Mucosa of rectum (tissue), 2 donors: Measurements from ENCODE around the gene SH2D5.
"Not testable (repeated sequence)": the region's sequence is repeated elsewhere in the genome, so short reads cannot be mapped to it uniquely, and the experiment has no call there.

ENCODE experiments used
- H3K27ac ChIP-seq, 2 donors: one replicate each; pipeline ENCODE4 v1.7.0; 2013; ENCODE audit warnings: inconsistent platforms in 2 of 2, low read depth in 2 of 2, low read length in 2 of 2
- H3K27me3 ChIP-seq, 2 donors: one replicate each; pipeline ENCODE4 v1.7.0; 2013; ENCODE audit warnings: low read length in 2 of 2; ENCODE audit not compliant: control insufficient read depth in 2 of 2, insufficient read depth in 2 of 2
- H3K36me3 ChIP-seq, 2 donors: one replicate each; pipeline ENCODE4 v1.7.0; 2013; ENCODE audit warnings: low read length in 2 of 2; ENCODE audit not compliant: control insufficient read depth in 2 of 2, insufficient read depth in 2 of 2
- H3K4me1 ChIP-seq, 2 donors: one replicate each; pipeline ENCODE4 v1.7.0; 2013; ENCODE audit warnings: low read length in 2 of 2, mild to moderate bottlenecking in 1 of 2; ENCODE audit not compliant: control insufficient read depth in 2 of 2, insufficient read depth in 2 of 2
- H3K4me3 ChIP-seq, 2 donors: one replicate each; pipeline ENCODE4 v1.7.0; 2013; ENCODE audit warnings: low read length in 2 of 2
- H3K9ac ChIP-seq, 2 donors: one replicate each; pipeline ENCODE4 v1.7.0; 2013; ENCODE audit warnings: low read length in 2 of 2, low read depth in 1 of 2, mild to moderate bottlenecking in 1 of 2
- H3K9me3 ChIP-seq, 2 donors: one replicate each; pipeline ENCODE4 v1.7.0; 2013; ENCODE audit warnings: low read length in 2 of 2; ENCODE audit not compliant: control insufficient read depth in 2 of 2
- donor health status: healthy.
- donor health status: Normal muscosa, but diverticular disease.

SH2D5 gene

DNA sequence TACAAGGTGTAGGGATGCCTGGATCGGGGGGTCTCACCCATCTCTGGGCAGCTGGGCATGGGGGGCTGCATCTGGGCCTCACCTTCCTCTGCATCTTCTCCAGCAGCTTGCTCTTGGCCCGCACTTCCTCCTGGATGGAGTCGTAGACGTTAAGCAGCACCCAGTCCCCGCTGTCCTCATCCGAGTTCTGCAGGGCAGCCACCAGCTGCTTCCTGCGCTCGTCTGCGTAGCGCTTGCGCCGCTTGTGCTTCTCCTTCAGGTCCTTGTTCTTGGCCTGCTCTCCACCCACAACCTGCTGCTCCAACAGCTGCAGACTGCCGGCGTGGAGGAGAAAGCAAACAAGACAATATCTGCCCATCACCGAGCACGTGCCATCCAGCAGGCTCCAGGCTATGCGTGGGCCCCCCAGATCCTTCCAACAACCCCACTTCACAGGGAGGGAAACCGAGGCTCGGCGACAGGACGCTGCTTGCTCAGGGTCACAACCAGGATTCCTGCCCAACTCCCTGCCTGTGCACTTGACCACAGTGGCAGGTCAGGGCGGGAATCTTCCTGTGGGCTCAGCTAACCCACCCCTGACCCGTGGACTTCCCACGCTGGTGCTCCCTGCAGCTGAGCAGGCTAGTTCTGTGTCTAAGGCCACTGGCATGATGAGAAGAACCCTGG, 49.8 kb downstream of the SH2D5 start:
- Histone ChIP-seq H3K27ac (no peak overlapping the region), H3K27me3 (peaks cover 0 to 2% of the 10 kb centered on the region in 2 donors), H3K36me3 (no peaks in the 10 kb centered on the region), H3K9ac (no peak overlapping the region), H3K9me3 (no peaks in the 10 kb centered on the region), H3K4me1 (no peaks in the 10 kb centered on the region), H3K4me3 (no peak overlapping the region)

DNA sequence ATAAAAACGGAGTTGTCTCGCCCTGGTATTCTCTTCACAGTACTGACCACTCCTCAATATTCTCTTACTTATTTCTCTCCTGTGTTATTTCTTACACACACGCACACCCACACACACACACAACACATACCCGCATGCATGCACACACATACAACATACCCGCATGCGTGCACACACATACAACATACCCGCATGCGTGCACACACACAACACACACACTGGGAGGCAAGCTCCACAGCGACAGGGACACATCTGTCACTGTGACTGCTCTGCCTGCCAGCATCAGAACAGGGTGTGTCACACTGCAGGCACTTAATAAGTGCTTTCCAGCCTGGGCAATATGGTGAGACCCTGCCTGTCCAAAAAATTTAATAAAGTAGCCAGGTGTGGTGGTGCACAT, 50.5 kb downstream of the SH2D5 start:
- H3K4me3 ChIP-seq = no peak overlapping the region
- H3K9ac ChIP-seq = no peak overlapping the region
- no peaks in the 10 kb centered on the region for H3K36me3 ChIP-seq
- no peaks in the 10 kb centered on the region for H3K9me3 ChIP-seq
- H3K4me1 ChIP-seq = no peaks in the 10 kb centered on the region
- no peak overlapping the region for H3K27ac ChIP-seq
- peaks cover 0 to 2% of the 10 kb centered on the region in 2 donors for H3K27me3 ChIP-seq

DNA sequence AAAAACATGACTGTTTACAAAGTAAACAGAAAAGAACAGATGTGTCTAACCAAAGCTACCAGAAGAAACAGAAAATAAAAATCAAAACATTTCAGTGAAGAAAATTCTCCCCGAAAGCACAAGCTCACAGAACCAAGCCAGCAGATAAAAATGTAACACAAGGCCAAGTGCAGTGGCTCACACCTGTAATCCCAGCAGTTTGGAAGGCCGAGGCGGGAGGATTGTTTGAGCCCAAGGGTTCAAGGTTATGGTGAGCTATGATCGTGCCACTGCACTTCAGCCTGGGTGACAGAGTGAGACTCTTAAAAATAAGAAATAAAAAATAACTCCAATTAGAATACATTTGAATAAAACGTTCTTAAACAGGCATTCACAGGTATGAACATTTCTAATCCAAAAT, 52.2 kb downstream of the SH2D5 start:
- H3K27ac ChIP-seq = no peak overlapping the region
- no peaks in the 10 kb centered on the region for H3K36me3 ChIP-seq
- no peak overlapping the region for H3K9ac ChIP-seq
- H3K9me3 ChIP-seq = no peaks in the 10 kb centered on the region
- H3K27me3 ChIP-seq = peaks cover 0 to 2% of the 10 kb centered on the region in 2 donors
- H3K4me1 ChIP-seq = no peaks in the 10 kb centered on the region
- H3K4me3 ChIP-seq = no peak overlapping the region

DNA sequence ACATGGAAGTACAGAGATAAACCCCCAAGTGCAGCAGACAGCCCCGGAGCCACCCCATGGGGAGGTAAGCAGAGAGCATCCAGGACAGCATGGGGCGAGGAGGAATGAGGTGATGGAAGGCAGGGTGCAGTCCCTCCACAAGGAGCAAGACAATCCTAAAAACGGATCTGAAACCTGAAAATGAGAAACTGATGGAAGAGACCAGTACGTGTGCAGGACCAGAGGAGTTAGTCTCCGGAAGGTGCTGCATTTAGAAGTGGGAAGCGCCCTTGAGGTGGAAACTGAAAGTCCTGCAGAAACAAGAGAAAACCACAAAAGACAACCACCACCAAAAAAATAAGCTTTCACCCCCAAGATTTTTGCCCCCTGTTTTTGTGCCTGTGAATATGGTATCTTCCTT, 53.9 kb downstream of the SH2D5 start:
- Histone ChIP-seq H3K4me3 (no peak overlapping the region), H3K9ac (no peak overlapping the region), H3K27me3 (peaks cover 0 to 2% of the 10 kb centered on the region in 2 donors), H3K27ac (no peak overlapping the region), H3K9me3 (no peaks in the 10 kb centered on the region), H3K36me3 (no peaks in the 10 kb centered on the region), H3K4me1 (no peaks in the 10 kb centered on the region)

DNA sequence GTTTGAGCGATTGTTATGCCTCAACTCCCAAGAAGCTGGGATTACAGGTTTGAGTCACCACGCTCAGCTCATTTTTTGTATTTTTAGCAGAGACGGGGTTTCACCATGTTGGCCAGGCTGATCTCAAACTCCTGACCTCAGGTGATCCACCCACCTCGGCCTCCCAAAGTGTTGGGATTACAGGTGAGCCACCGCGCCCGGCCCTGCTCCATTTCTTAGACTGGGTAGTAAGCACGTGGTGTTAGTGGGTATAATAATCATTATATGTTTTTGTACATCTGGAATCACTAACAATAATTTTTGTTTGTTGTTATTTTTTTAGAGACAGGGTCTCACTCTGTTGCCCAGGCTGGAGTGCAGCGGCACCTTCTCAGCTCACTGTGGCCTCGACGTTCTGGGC, 58.9 kb downstream of the SH2D5 start:
- not testable (repeated sequence) for H3K27ac ChIP-seq, H3K27me3 ChIP-seq, H3K4me3 ChIP-seq, H3K9ac ChIP-seq, H3K9me3 ChIP-seq, H3K4me1 ChIP-seq, H3K36me3 ChIP-seq

DNA sequence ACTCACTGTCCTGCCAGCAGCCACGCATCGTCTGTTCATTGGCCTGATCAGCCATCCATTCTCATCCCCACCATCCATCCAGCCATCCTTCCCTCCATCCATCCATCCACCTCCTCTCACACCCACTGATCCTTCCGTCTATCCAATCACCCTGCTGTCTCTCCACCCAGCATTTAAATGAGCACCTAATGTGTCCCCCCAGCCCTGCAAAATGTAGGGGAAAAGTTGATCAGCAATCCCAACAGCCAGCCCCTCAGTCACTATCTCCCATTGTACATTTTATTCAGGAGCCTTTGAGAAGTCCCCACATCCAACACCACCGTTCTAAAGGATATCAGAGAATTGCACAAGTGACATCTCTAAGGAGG, 60.3 kb downstream of the SH2D5 start:
- no peak overlapping the region for H3K9ac ChIP-seq
- no peaks in the 10 kb centered on the region for H3K36me3 ChIP-seq
- H3K9me3 ChIP-seq = no peaks in the 10 kb centered on the region
- H3K4me3 ChIP-seq = no peak overlapping the region
- no peak overlapping the region for H3K27ac ChIP-seq
- no peaks in the 10 kb centered on the region for H3K27me3 ChIP-seq
- no peaks in the 10 kb centered on the region for H3K4me1 ChIP-seq

DNA sequence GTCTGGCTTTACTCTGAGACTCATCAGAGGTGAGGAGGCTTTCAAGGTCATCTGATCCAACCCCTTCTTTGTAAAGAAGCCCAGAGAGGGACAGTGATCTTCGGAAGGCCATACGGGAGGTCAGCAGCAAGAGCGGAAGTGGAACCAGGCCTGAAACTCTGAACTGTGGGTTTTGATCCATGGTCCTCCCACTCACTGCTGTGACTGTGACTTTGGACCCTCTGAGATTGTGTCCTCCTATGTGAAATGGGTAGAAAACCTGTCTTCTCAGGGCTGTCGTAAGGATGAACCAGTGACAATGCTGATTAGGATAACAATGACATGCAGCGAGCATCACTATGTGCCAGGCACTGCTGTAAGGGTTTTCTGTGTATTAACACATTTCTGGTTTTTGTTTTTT, 61.6 kb downstream of the SH2D5 start:
- Histone ChIP-seq H3K27ac (no peak overlapping the region), H3K4me3 (no peak overlapping the region), H3K27me3 (no peaks in the 10 kb centered on the region), H3K36me3 (no peaks in the 10 kb centered on the region), H3K9ac (no peak overlapping the region), H3K9me3 (no peaks in the 10 kb centered on the region), H3K4me1 (no peaks in the 10 kb centered on the region)
